GM20431 (cell line): ENCODE results near the gene CEACAM1.
"Not testable (repeated sequence)": the region's sequence is repeated elsewhere in the genome, so short reads cannot be mapped to it uniquely, and the experiment has no call there.

Experiments used
- in situ Hi-C: fragments of 300-500 bp; cut with MseI, MboI; formaldehyde crosslinking; loops from one replicate; pipeline ENCODE4 v1.15.0; 2020; ENCODE audit warnings: low sequenced_read_pairs; ENCODE audit not compliant: unreplicated experiment

CEACAM1 gene

GRCh38 chr19:42480335-42481095 is 47.8 kb downstream of the CEACAM1 start:
- in situ Hi-C loops = no loop called here

DNA sequence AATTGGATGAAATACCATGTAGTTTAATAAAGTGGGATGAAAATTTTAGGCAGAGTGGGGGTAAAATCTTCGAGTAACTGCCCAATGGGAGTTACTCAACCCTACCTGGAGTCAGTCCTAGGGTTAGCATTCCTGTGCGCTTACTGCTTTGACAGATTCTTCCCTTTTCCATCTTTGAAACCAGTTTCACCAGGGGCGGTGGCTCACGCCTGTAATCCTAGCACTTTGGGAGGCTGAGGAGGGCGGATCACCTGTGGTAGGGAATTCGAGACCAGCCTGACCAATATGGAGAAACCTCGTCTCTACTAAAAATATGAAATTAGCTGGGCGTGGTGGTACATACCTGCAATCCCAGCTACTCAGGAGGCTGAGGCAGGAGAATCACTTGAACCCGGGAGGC is 48.5 kb downstream of the CEACAM1 start:
- in situ Hi-C loops = no loop called here

DNA sequence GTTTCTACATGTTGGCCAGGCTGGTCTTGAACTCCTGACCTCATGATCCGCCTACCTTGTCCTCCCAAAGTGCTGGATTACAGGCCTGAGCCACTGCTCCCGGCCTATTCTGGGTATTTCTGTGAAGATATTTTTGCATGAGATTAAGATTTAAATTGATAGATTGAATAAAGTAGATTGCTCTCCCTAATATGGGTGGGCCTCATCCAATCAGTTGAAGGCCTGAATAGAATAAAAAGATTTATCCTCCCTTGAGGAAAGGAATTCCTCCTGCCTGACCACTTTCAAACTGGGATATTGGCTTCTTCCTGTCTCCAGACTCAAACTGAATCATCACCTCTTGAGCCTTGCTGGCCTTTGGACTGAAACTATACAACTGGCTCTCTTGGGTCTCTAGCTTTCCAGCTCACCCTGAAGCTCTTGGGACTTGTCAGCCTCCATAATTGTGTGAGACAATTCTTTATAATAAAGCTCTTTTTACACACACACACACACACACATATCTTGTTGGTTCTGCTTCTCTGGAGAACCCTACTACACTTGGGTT is 49.4 kb downstream of the CEACAM1 start:
- in situ Hi-C loops = no loop called here

DNA sequence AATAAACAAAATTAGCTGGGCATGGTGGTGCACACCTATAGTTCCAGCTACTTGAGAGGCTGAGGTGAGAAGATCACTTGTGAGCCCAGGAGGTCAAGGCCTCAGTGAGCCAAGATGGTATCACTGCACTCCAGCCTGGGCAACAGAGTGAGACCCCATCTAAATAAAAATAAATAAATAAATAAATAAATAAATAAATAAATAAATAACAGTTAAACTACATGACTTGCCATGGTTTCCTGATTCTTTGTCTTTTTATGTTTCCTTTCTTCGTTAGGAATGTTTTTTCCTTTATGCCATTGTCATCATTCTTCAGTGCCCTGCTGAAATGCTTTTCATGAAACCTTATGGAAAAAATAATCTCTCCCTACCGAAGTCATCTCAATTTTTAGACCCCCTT is 50.3 kb downstream of the CEACAM1 start:
- in situ Hi-C loops = no loop called here

- in situ Hi-C loops = no loop called here
Measured at GRCh38 chr19:42477117-42477516, 51.2 kb downstream of the CEACAM1 start.

GRCh38 chr19:42475366-42475765 is 52.9 kb downstream of the CEACAM1 start:
- in situ Hi-C loops = no loop called here

DNA sequence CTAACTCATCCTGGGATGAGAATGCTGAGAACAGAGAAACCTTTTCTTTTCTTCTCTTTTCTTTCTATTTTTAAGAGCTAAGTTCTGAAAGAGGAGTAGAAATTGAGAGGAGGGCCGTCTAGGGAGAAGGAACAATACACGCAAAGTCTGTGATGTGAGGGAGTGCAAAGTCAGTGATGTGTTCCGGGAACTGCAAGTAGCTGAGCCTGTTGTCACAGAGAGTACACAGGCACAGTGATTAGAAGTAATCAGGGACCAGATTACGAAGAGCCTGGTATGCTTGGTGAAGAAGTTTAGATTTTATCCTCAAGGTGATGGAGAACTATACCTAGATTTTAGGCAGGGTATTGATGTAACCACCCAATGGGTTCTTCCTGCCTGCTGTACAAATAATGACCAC is 53.5 kb downstream of the CEACAM1 start:
- in situ Hi-C loops = no loop called here

DNA sequence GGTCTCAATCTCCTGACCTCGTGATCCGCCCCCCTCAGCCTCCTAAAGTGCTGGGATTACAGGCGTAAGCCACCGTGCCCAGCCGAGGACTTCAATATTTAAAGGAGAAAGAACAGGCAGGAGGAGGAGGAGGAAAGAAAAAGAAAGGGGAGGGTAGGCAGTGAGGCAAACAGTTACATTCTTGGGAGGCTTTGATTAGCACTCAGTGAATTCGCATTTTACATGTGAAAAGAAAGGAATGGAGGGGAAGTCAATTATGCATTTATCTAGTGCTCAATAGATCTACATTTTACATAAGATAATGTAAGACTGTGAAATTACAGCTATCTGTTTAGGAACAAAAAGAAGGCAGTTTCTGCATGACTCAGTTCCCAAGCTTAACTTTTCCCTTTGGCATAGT is 54.6 kb downstream of the CEACAM1 start:
- in situ Hi-C loops = no loop called here

- in situ Hi-C loops = no loop called here
Measured at GRCh38 chr19:42472402-42473147, 55.7 kb downstream of the CEACAM1 start.

- in situ Hi-C loops = no loop called here
Measured at GRCh38 chr19:42471554-42472249, 56.6 kb downstream of the CEACAM1 start.

- in situ Hi-C loops = no loop called here
Measured at GRCh38 chr19:42469311-42470235, 58.7 kb downstream of the CEACAM1 start.

DNA sequence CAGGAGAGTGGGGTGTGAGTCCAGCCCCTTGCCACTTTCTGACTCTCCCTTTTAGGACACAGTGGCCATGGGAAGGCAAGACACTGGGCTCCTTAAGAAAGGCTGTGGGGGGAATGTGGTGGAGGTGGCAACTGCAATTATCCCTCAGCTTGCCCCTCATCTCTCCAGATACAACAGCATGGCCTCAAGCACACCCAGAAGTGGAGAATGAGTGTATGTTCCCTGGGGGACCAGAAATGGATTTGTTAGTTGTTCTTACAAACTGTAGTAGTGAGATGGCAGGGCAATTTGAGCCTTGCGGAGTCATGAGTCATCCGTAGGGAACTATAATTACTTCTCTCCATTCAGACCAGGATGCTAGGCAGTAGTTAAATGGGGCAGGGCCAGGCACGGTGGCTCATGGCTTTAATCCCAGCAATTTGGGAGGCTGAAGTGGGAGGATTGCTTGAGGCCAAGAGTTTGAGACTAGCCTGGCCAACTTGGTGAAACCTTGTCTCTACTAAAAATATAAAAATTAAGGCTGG is 59.9 kb downstream of the CEACAM1 start:
- in situ Hi-C loops = no loop called here

DNA sequence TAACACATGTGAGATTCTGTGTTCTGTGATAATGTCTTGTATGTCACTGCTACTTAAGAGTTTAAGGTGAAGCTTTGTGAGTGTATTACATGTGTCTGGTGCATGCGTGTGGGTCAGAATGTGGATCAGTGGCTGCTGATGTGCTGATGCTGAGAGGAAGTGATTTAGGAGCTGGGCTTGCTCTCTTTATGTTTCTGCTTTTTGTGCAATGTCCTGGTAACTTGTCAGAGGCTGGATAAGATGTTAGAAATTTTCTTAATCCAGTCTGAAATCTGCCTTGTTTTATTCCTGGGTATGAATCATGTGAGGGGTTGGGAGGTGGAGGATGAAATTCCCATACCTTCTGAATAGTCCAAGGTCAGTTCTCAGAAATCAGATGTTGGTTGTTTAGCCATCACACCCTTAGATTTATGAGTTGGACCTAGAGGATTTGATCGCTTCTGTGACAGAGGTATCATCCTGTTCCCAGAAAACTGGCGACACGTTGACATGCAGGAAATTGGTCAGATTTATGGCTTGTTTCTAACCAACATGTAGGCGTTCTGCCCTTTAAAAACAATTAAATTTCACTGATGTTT is 61.0 kb downstream of the CEACAM1 start:
- in situ Hi-C loops = no loop called here

DNA sequence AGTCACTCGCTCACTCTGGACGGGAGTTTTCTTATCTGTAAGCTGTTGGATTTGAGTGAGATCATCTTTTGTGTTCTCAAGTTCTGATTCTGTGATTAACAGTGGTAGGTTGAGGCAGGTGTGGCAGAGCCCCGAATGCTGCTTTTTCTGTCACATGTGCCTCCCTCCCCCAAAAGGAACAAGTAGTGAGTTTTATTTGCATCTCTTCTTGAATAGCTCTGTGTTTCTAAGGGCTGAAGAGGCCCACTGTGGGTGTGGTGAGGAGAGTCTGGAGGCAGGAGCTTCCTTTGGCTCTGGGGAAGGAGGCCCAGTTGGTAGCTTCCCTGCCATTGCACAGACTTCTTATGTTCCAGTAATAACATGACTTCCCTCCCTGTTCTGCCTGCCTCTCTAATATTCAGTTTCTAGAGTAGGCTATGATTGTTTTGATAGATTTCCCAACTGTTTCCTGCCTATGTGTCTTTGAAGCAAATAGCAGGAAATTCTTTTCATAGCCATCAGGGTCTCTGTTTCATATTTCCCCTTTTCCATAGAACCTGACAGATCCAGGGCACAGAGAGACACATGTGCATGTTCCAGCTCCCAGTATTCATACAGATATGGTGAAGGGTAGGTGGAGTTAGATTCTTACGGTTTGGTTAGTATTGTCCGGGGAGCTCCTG is 61.6 kb downstream of the CEACAM1 start:
- in situ Hi-C loops = no loop called here

- in situ Hi-C loops = no loop called here
Measured at GRCh38 chr19:42465827-42466280, 62.4 kb downstream of the CEACAM1 start.

GRCh38 chr19:42461700-42462324 is 66.5 kb downstream of the CEACAM1 start:
- in situ Hi-C loops = no loop called here

DNA sequence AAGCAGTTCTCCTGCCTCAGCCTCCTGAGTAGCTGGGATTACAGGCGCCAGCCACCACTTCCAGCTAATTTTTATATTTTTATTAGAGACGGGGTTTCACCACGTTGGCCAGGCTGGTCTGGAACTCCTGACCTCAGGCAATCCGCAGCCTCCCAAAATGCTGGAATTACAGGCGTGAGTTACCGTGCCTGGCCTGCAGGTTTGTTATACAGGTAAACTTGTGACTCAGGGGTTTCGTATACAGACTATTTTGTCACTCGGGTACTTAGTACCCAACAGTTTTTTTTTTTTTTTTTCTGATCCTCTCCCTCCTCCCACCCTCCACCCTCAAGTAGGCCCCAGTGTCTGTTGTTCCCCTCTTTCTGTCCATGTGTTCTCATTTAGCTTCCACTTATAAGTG is 67.0 kb downstream of the CEACAM1 start:
- in situ Hi-C loops = not testable (repeated sequence)

DNA sequence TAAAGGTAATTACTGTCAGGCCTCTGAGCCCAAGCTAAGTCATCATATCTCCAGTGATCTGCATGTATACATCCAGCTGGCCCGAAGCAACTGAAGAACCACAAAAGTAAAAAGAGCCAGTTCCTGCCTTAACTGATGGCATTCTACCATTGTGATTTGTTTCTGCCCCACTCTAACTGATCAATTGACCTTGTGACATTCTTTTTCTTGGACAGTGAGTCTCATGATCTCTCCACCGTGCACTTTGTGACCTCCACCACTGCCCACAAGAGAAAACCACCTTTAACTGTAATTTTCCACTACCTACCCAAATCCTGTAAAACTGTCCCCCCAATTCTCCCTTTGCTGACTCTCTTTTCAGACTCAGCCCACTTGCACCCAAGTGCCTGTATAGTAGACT is 68.4 kb downstream of the CEACAM1 start:
- in situ Hi-C loops = no loop called here
